HCT116 (cell line): Measurements from ENCODE around the gene PAPPA2. TPM values are rescaled to one million over a fixed set of nuclear protein-coding genes. Genes with fewer than 3 reads are reported as not detected.

Source experiments
- ATAC-seq: fragments of 200-7000 bp; cut with Tn5 transposase; 2 replicates; pipeline ENCODE4 v1.9.1; 2020; ENCODE audit warnings: mild to moderate bottlenecking, moderate library complexity
- BruUV-seq: library from RNA; stranded (reverse); fragments of 400-500 nt; replicated peaks from 2 replicates; lab custom pipeline; 2021; lab: Mats Ljungman, UMichigan
- CTCF ChIA-PET: fragments of 300-600 bp; sonication (Branson Sonifier 250); formaldehyde crosslinking; loops from one replicate; lab custom pipeline; 2021; ENCODE audit warnings: antibody characterized with exemption; lab: Charles Lee
- POLR2A ChIA-PET: fragments of 300-600, 350-600 bp; sonication (Branson Sonifier 250); formaldehyde crosslinking; loops from one replicate; lab custom pipeline; 2021; ENCODE audit warnings: antibody characterized with exemption; lab: Charles Lee
- RAD21 ChIA-PET, 2 experiments: fragments of 300-600 bp; sonication (Branson Sonifier 250); formaldehyde crosslinking; loops; one replicate each; lab custom pipeline; 2023; ENCODE audit warnings: low total read pairs in 2 of 2; ENCODE audit not compliant: uncharacterized antibody in 2 of 2, unreplicated experiment in 2 of 2, low non-redundant PET in 1 of 2; lab: Charles Lee
- DNase-seq: peaks from one replicate; pipeline ENCODE4 v3.0.0-alpha.2; 2010; ENCODE audit warnings: low read depth, low spot score
- H2AFZ ChIP-seq: fragments of 200-600 bp; shearing (Covaris generic), sonication (generic); 2 replicates; pipeline ENCODE4 v1.6.1; 2017; ENCODE audit warnings: low read depth, mixed run types, mixed read lengths, antibody characterized with exemption, low read length; ENCODE audit not compliant: poor library complexity, severe bottlenecking
- H3K27ac ChIP-seq: 2 replicates; pipeline ENCODE4 v1.5.1; 2012; ENCODE audit warnings: low read depth, low read length
- H3K27me3 ChIP-seq: fragments of 200-600 bp; sonication (generic); 2 replicates; pipeline ENCODE4 v1.6.1; 2016; ENCODE audit warnings: mixed run types, low read length, mixed read lengths; ENCODE audit not compliant: insufficient read depth
- H3K36me3 ChIP-seq, 2 experiments: fragments of 200-500 bp in 1 of 2; fragments of 200-600 bp in 1 of 2; sonication (Bioruptor generic) in 1 of 2; sonication (generic) in 1 of 2; 2 replicates each; pipeline versions ENCODE4 v1.5.1 to v1.6.1; 2014 to 2016; ENCODE audit warnings: low read length in 2 of 2, inconsistent platforms in 1 of 2, mixed read lengths in 1 of 2, mixed run types in 1 of 2; ENCODE audit not compliant: insufficient read depth in 2 of 2, control insufficient read depth in 1 of 2
- H3K4me1 ChIP-seq, 2 experiments: fragments of 200-600 bp in 1 of 2; sonication (generic) in 1 of 2; 2 replicates each; pipeline versions ENCODE4 v1.5.1 to v1.6.1; 2012 to 2017; ENCODE audit warnings: low read length in 2 of 2, inconsistent platforms in 1 of 2, mild to moderate bottlenecking in 1 of 2, mixed read lengths in 1 of 2, mixed run types in 1 of 2, moderate library complexity in 1 of 2; ENCODE audit not compliant: insufficient read depth in 2 of 2, control insufficient read depth in 1 of 2
- H3K4me2 ChIP-seq: fragments of 200-600 bp; sonication (generic); 2 replicates; pipeline ENCODE4 v1.6.1; 2017; ENCODE audit warnings: mixed run types, low read length, mixed read lengths
- H3K4me3 ChIP-seq, 2 experiments: fragments of 200-600 bp in 1 of 2; sonication (generic) in 1 of 2; replicated peaks in 1 of 2; 2 replicates each; pipeline ENCODE4 v1.5.1; 2011 to 2016; ENCODE audit warnings: low read length in 2 of 2, control low read depth in 1 of 2, low read depth in 1 of 2, mild to moderate bottlenecking in 1 of 2, mixed read lengths in 1 of 2, mixed run types in 1 of 2
- H3K79me2 ChIP-seq: fragments of 200-600 bp; sonication (generic); 2 replicates; pipeline ENCODE4 v1.6.1; 2017; ENCODE audit warnings: mild to moderate bottlenecking, mixed run types, low read length, moderate library complexity, mixed read lengths; ENCODE audit not compliant: insufficient read depth
- H3K9ac ChIP-seq: fragments of 200-600 bp; sonication (generic); 2 replicates; pipeline ENCODE4 v1.6.1; 2016; ENCODE audit warnings: low read length, mixed read lengths
- H3K9me2 ChIP-seq: fragments of 200-600 bp; sonication (generic), shearing (Covaris generic); 2 replicates; pipeline ENCODE4 v1.6.1; 2017; ENCODE audit warnings: mixed run types, mild to moderate bottlenecking, moderate library complexity; ENCODE audit not compliant: insufficient read depth
- H3K9me3 ChIP-seq, 2 experiments: fragments of 200-500 bp in 1 of 2; fragments of 200-600 bp in 1 of 2; sonication (Bioruptor generic) in 1 of 2; sonication (generic) in 1 of 2; 2 replicates each; pipeline ENCODE4 v1.6.1; 2014 to 2017; ENCODE audit warnings: low read length in 2 of 2, mixed read lengths in 2 of 2, inconsistent platforms in 1 of 2, low read depth in 1 of 2, mild to moderate bottlenecking in 1 of 2, mixed run types in 1 of 2, moderate library complexity in 1 of 2; ENCODE audit not compliant: control insufficient read depth in 1 of 2, insufficient read depth in 1 of 2
- H4K20me1 ChIP-seq: fragments of 200-600 bp; sonication (generic), shearing (Covaris generic); 2 replicates; pipeline ENCODE4 v1.6.1; 2017; ENCODE audit warnings: mixed run types, mild to moderate bottlenecking, moderate library complexity; ENCODE audit not compliant: insufficient read depth
- ATF3 ChIP-seq: IDR thresholded peaks from 2 replicates; pipeline ENCODE4 v1.6.1; 2012
- CBX3 ChIP-seq: IDR thresholded peaks from 2 replicates; pipeline ENCODE4 v1.6.1; 2012; ENCODE audit warnings: low read depth
- EGR1 ChIP-seq: IDR thresholded peaks from 2 replicates; pipeline ENCODE4 v1.6.1; 2012; ENCODE audit warnings: low read depth
- ELF1 ChIP-seq: IDR thresholded peaks from 2 replicates; pipeline ENCODE4 v1.6.1; 2012; ENCODE audit warnings: low read depth, borderline replicate concordance
- EZH2 ChIP-seq: fragments of 200-600 bp; sonication (generic); IDR thresholded peaks from 2 replicates; pipeline ENCODE4 v1.6.1; 2017; ENCODE audit warnings: antibody characterized with exemption, mixed run types
- EZH2phosphoT487 ChIP-seq: fragments of 200-600 bp; IDR thresholded peaks from 2 replicates; pipeline ENCODE4 v1.6.1; 2018; ENCODE audit warnings: antibody characterized with exemption, borderline replicate concordance
- FOSL1 ChIP-seq: IDR thresholded peaks from 2 replicates; pipeline ENCODE4 v1.6.1; 2012; ENCODE audit warnings: low read depth
- JUND ChIP-seq: IDR thresholded peaks from 2 replicates; pipeline ENCODE4 v1.6.1; 2012
- MAX ChIP-seq: IDR thresholded peaks from 2 replicates; pipeline ENCODE4 v1.6.1; 2012
- POLR2AphosphoS5 ChIP-seq: IDR thresholded peaks from 2 replicates; pipeline ENCODE4 v1.6.1; 2011; ENCODE audit warnings: mild to moderate bottlenecking, low read depth, low read length, moderate library complexity
- SIN3A ChIP-seq: IDR thresholded peaks from 2 replicates; pipeline ENCODE4 v1.6.1; 2012; ENCODE audit warnings: low read depth
- SRF ChIP-seq: IDR thresholded peaks from 2 replicates; pipeline ENCODE4 v1.6.1; 2012; ENCODE audit warnings: low read depth
- TCF7L2 ChIP-seq: IDR thresholded peaks from 2 replicates; pipeline ENCODE4 v1.7.0; 2011; ENCODE audit warnings: borderline replicate concordance, inconsistent platforms; ENCODE audit not compliant: insufficient read depth, insufficient read length; ENCODE audit errors: extremely low read depth
- YY1 ChIP-seq: IDR thresholded peaks from 2 replicates; pipeline ENCODE4 v1.6.1; 2011; ENCODE audit warnings: low read length, low read depth, moderate library complexity, mild to moderate bottlenecking; ENCODE audit not compliant: insufficient replicate concordance; ENCODE audit errors: extremely low read depth
- ZBTB33 ChIP-seq: IDR thresholded peaks from 2 replicates; pipeline ENCODE4 v1.6.1; 2011; ENCODE audit warnings: mild to moderate bottlenecking, low read length, moderate library complexity; ENCODE audit not compliant: insufficient replicate concordance; ENCODE audit errors: extremely low read depth
- intact Hi-C: fragments of 100-400 bp; cut with micrococcal nuclease; formaldehyde crosslinking; loops from 2 replicates; pipeline ENCODE4 v1.10.0; 2022
- total RNA-seq: library from RNA; stranded (reverse); gene quantifications from one replicate; pipeline ENCODE4 v1.2.1, GENCODE V29; 2021; ENCODE audit not compliant: unreplicated experiment

PAPPA2 gene
- total RNA-seq, 1 experiment from 2014 or later: not detected

GRCh38 chr1:176767714-176768136, 304.8 kb downstream of the PAPPA2 start (continued):
- TF ChIP-seq SIN3A (no peak), JUND (no peak), EZH2phosphoT487 (no peak), YY1 (no peak), EGR1 (no peak)
- TF ChIP-seq, all 23 proteins: peak for 0

GRCh38 chr1:176768532-176768931, 305.6 kb downstream of the PAPPA2 start:
- DNase-seq: no peak
- Histone ChIP-seq H3K79me2 (no peaks in the 10 kb centered on the region), H3K4me3 (no peak overlapping the region), H3K4me1 (no peaks in the 10 kb centered on the region), H3K9me3 (no peaks in the 10 kb centered on the region), H4K20me1 (no peaks in the 10 kb centered on the region), H3K27me3 (peaks cover 31% of the 10 kb centered on the region), H3K9ac (no peak overlapping the region), H3K4me2 (no peak overlapping the region), H3K9me2 (no peaks in the 10 kb centered on the region), H3K36me3 (no peaks in the 10 kb centered on the region), H3K27ac (no peak overlapping the region), H2AFZ (no peak overlapping the region)
- BruUV-seq: no TSS peak
- no peak for ATAC-seq
- ChIA-PET POLR2A (no interaction called here), CTCF (no interaction called here), RAD21 (no interaction called here)
- intact Hi-C loops: no loop called here
- TF ChIP-seq CBX3: no peak
- TF ChIP-seq ZBTB33: no peak
- TF ChIP-seq EZH2phosphoT487: no peak
- no peak for TF ChIP-seq TCF7L2
- no peak for TF ChIP-seq YY1
- TF ChIP-seq MAX: no peak
- no peak for TF ChIP-seq FOSL1
- no peak for TF ChIP-seq EZH2
- no peak for TF ChIP-seq SIN3A
- no peak for TF ChIP-seq ELF1
- TF ChIP-seq POLR2AphosphoS5: no peak
- TF ChIP-seq SRF: no peak
- TF ChIP-seq ATF3: no peak
